KMS-11 (cell line): Measurements from ENCODE around the gene CDH16.

Experiments used
- H2AFZ ChIP-seq: fragments of 200-600 bp; sonication (generic); 2 replicates; pipeline ENCODE4 v1.6.1; 2016; ENCODE audit warnings: antibody characterized with exemption, mixed run types, low read depth
- H3K27ac ChIP-seq: fragments of 200-600 bp; sonication (generic); 2 replicates; pipeline ENCODE4 v1.6.1; 2016; ENCODE audit warnings: mild to moderate bottlenecking, mixed run types
- H3K27me3 ChIP-seq: fragments of 200-600 bp; sonication (generic); 2 replicates; pipeline ENCODE4 v1.6.1; 2017; ENCODE audit warnings: mild to moderate bottlenecking, low read depth, mixed run types, moderate library complexity; ENCODE audit not compliant: insufficient read depth
- H3K36me3 ChIP-seq: fragments of 200-600 bp; sonication (generic); 2 replicates; pipeline ENCODE4 v1.6.1; 2017; ENCODE audit warnings: mild to moderate bottlenecking, mixed run types; ENCODE audit not compliant: insufficient read depth
- H3K4me1 ChIP-seq: fragments of 200-600 bp; sonication (generic); 2 replicates; pipeline ENCODE4 v1.6.1; 2016; ENCODE audit warnings: mild to moderate bottlenecking, low read depth, mixed run types; ENCODE audit not compliant: poor library complexity, severe bottlenecking
- H3K4me2 ChIP-seq: fragments of 200-600 bp; sonication (generic); 2 replicates; pipeline ENCODE4 v1.7.0; 2016; ENCODE audit warnings: mild to moderate bottlenecking, mixed run types
- H3K4me3 ChIP-seq: fragments of 200-600 bp; sonication (generic); IDR thresholded peaks from 2 replicates; pipeline ENCODE4 v1.6.1; 2017; ENCODE audit warnings: low read depth, low read length, mixed read lengths; ENCODE audit not compliant: insufficient read depth
- H3K79me2 ChIP-seq: fragments of 200-600 bp; sonication (generic); 2 replicates; pipeline ENCODE4 v1.6.1; 2016; ENCODE audit warnings: low read depth, mixed run types; ENCODE audit not compliant: insufficient read depth
- H3K9ac ChIP-seq: fragments of 200-600 bp; sonication (generic); 2 replicates; pipeline ENCODE4 v1.6.1; 2016; ENCODE audit warnings: mild to moderate bottlenecking, mixed run types
- H4K20me1 ChIP-seq: fragments of 200-600 bp; sonication (generic); 2 replicates; pipeline ENCODE4 v1.6.1; 2016; ENCODE audit warnings: mild to moderate bottlenecking, mixed run types; ENCODE audit not compliant: insufficient read depth
- CTCF ChIP-seq: fragments of 200-600 bp; sonication (generic); conservative IDR thresholded peaks from 2 replicates; pipeline ENCODE4 v1.6.1; 2017; ENCODE audit warnings: low read depth, mild to moderate bottlenecking, antibody characterized with exemption, low read length, moderate library complexity, mixed read lengths

CDH16 gene

DNA sequence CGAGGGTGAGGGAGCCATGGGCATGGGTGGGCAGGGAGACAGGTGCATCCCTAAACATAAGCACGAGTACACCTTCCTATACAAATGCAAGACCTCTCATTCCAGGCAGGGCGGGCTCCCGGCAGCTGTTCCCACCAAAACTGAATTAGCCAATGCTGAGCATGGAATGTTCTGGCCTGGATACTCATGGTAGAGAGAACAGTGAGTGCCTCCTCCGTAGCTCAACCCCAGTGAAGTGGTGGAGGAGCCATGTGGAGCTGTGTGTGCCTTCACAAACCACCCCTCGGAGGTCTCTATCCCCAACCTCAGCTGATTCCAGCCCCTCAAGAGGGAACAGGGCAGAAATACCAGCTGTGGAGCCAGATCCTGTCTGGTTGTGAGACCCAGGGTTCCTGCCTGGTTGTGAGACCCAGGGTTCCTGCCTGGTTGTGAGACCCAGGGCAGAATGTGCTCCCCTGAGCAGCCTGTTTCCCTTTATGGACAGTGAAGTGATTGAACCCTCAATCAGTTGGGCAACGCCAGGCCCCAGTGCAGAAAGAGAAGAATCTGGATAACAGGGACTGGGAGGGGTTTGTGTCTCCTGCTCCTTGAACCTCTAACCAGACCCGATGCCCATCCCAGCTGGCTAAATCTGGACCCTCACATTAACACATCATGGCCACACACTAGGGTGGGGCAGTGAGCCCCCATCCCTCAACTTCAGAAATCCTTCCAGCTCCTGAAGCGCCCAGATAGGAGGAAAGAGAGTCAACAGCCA is 2.4 kb upstream of the CDH16 start:
- H3K79me2 ChIP-seq, result no peaks in the 10 kb centered on the region
- H2AFZ ChIP-seq, result no peak overlapping the region
- H4K20me1 ChIP-seq, result no peaks in the 10 kb centered on the region
- no peak overlapping the region for H3K27ac ChIP-seq
- H3K4me3 ChIP-seq, result no peak overlapping the region
- no peak for TF ChIP-seq CTCF
- H3K9ac ChIP-seq, result no peak overlapping the region
- peaks cover 7% of the 10 kb centered on the region for H3K4me1 ChIP-seq
- H3K27me3 ChIP-seq, result peaks cover 12% of the 10 kb centered on the region; the same call in 1 of the 2 replicates
- no peaks in the 10 kb centered on the region for H3K36me3 ChIP-seq
- no peak overlapping the region for H3K4me2 ChIP-seq

DNA sequence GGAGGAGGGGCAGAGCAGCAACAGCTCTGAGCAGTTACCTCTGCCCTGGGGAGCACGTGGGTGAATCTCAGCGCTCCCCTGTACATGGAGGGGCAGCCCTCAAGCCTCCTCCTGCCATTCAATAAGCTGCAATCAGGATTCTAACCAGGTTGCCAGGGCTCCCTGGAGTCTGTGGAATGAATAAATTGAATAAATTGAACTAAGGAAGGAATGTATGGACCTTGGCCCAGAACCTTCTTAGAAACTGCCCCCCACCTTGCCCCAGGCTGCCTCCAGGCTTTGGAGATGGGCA is 1.6 kb upstream of the CDH16 start:
- Histone ChIP-seq H3K4me1 (no peaks in the 10 kb centered on the region), H3K4me2 (no peak overlapping the region), H3K9ac (no peak overlapping the region), H3K4me3 (no peak overlapping the region), H3K79me2 (no peaks in the 10 kb centered on the region), H3K27me3 (peaks cover 12% of the 10 kb centered on the region; the same call in 1 of the 2 replicates), H3K27ac (no peak overlapping the region), H3K36me3 (no peaks in the 10 kb centered on the region), H2AFZ (no peak overlapping the region), H4K20me1 (no peaks in the 10 kb centered on the region)
- no peak for TF ChIP-seq CTCF

GRCh38 chr16:66919569-66920298 is 1.0 kb upstream of the CDH16 start:
- no peaks in the 10 kb centered on the region for H3K4me1 ChIP-seq
- no peaks in the 10 kb centered on the region for H3K36me3 ChIP-seq
- no peaks in the 10 kb centered on the region for H4K20me1 ChIP-seq
- H3K27me3 ChIP-seq, result peaks cover 10% of the 10 kb centered on the region; the same call in 1 of the 2 replicates
- no peak overlapping the region for H3K27ac ChIP-seq
- no peaks in the 10 kb centered on the region for H3K79me2 ChIP-seq
- H2AFZ ChIP-seq, result no peak overlapping the region
- TF ChIP-seq CTCF, result no peak
- no peak overlapping the region for H3K4me2 ChIP-seq
- no peak overlapping the region for H3K4me3 ChIP-seq
- no peak overlapping the region for H3K9ac ChIP-seq

DNA sequence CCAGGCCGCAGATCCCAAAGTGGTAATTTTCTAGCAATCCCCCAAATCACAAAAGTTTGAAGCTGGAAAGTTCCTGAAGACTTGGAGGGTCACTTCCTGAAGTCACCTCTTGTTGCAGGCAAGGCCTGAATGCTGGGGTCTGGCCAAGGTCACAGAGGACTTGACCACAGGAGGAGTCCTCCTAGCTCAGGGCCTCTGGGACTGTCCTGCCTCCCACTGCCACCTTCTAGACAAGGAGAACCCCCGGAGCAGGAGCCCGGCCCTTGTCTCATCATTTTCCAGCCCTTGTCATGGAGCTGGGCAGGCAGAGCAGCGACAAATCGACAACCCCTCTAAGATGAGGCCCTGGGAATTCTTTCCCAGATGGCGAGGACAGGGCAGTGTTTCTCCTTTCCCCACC is 330 bp downstream of the CDH16 start:
- H3K4me1 ChIP-seq, result no peaks in the 10 kb centered on the region
- no peaks in the 10 kb centered on the region for H3K79me2 ChIP-seq
- no peak overlapping the region for H3K9ac ChIP-seq
- no peak overlapping the region for H3K27ac ChIP-seq
- H3K36me3 ChIP-seq, result no peaks in the 10 kb centered on the region
- H3K27me3 ChIP-seq, result peaks cover 10% of the 10 kb centered on the region; the same call in 1 of the 2 replicates
- no peak overlapping the region for H3K4me3 ChIP-seq
- H4K20me1 ChIP-seq, result no peaks in the 10 kb centered on the region
- no peak overlapping the region for H2AFZ ChIP-seq
- TF ChIP-seq CTCF, result no peak
- no peak overlapping the region for H3K4me2 ChIP-seq
